Tibial artery (tissue), 4 donors: ENCODE measurements around the gene TUBA8.

Source experiments
- DNase-seq, 2 donors: peaks; one replicate each; pipeline ENCODE4 v3.0.0-alpha.2; 2019
- H3K27ac ChIP-seq, 2 donors: fragments of 200-600 bp; sonication (generic) in 1 of 2; 1 replicate in 1 of 2; 2 replicates in 1 of 2; pipeline ENCODE4 v1.5.1; 2018 to 2019; ENCODE audit warnings: mild to moderate bottlenecking in 1 of 2
- H3K27me3 ChIP-seq, 2 donors: fragments of 200-600 bp; sonication (generic) in 1 of 2; one replicate each; pipeline versions ENCODE4 v1.5.1 to v1.6.0; 2016 to 2019
- H3K36me3 ChIP-seq, 3 donors: fragments of 200-600 bp; sonication (generic) in 2 of 3; one replicate each; pipeline ENCODE4 v1.5.1; 2016 to 2019; ENCODE audit warnings: mild to moderate bottlenecking in 2 of 3
- H3K4me1 ChIP-seq, 4 donors: fragments of 200-600 bp; sonication (generic) in 2 of 4; 1 replicate in 3 of 4; 2 replicates in 1 of 4; pipeline ENCODE4 v1.5.1; 2016 to 2019
- H3K4me3 ChIP-seq, 2 donors: fragments of 200-600 bp; sonication (generic) in 1 of 2; 1 replicate in 1 of 2; 2 replicates in 1 of 2; pipeline ENCODE4 v1.5.1; 2018 to 2019; ENCODE audit warnings: mild to moderate bottlenecking in 2 of 2
- H3K9me3 ChIP-seq, 3 donors: fragments of 200-600 bp; sonication (generic) in 1 of 3; one replicate each; pipeline ENCODE4 v1.5.1; 2016 to 2019
- intact Hi-C: fragments of 100-400 bp; cut with DNase I; formaldehyde crosslinking; loops from one replicate; pipeline ENCODE4 v1.15.0; 2023; ENCODE audit warnings: low total_unique reads
- TF ChIP-seq, protein P1 (sequence below), 2 experiments: fragments of 200-600 bp in 1 of 2; fragments of 450-650 bp in 1 of 2; IDR thresholded peaks; one replicate each; pipeline ENCODE4 v1.5.1; 2017 to 2019; ENCODE audit warnings: antibody characterized with exemption in 2 of 2, mild to moderate bottlenecking in 1 of 2, moderate library complexity in 1 of 2

Gene TUBA8

GRCh38 chr22:18075101-18075719 is 35.4 kb upstream of the TUBA8 start:
- H3K27ac ChIP-seq: peak overlapping the region; percentile 74 to 77
- peaks cover 6 to 37% (median 31%) of the 10 kb centered on the region in 4 donors for H3K4me1 ChIP-seq
- TF ChIP-seq, protein P1, sequence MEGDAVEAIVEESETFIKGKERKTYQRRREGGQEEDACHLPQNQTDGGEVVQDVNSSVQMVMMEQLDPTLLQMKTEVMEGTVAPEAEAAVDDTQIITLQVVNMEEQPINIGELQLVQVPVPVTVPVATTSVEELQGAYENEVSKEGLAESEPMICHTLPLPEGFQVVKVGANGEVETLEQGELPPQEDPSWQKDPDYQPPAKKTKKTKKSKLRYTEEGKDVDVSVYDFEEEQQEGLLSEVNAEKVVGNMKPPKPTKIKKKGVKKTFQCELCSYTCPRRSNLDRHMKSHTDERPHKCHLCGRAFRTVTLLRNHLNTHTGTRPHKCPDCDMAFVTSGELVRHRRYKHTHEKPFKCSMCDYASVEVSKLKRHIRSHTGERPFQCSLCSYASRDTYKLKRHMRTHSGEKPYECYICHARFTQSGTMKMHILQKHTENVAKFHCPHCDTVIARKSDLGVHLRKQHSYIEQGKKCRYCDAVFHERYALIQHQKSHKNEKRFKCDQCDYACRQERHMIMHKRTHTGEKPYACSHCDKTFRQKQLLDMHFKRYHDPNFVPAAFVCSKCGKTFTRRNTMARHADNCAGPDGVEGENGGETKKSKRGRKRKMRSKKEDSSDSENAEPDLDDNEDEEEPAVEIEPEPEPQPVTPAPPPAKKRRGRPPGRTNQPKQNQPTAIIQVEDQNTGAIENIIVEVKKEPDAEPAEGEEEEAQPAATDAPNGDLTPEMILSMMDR (IDR thresholded peaks at IDR 0.05): no peak
- H3K4me3 ChIP-seq: no peak overlapping the region
- intact Hi-C loops: loop anchor here (5.0 to 10.0 kb wide), 3 partner anchors 50 to 248 kb away; partner anchors contain the start of gene MICAL3
- H3K9me3 ChIP-seq: no peaks in the 10 kb centered on the region
- H3K36me3 ChIP-seq: peaks cover 0 to 7% (median 6%) of the 10 kb centered on the region in 3 donors
- DNase-seq: peak in 1 of 2 donors; percentile 56
- no peaks in the 10 kb centered on the region for H3K27me3 ChIP-seq

DNA sequence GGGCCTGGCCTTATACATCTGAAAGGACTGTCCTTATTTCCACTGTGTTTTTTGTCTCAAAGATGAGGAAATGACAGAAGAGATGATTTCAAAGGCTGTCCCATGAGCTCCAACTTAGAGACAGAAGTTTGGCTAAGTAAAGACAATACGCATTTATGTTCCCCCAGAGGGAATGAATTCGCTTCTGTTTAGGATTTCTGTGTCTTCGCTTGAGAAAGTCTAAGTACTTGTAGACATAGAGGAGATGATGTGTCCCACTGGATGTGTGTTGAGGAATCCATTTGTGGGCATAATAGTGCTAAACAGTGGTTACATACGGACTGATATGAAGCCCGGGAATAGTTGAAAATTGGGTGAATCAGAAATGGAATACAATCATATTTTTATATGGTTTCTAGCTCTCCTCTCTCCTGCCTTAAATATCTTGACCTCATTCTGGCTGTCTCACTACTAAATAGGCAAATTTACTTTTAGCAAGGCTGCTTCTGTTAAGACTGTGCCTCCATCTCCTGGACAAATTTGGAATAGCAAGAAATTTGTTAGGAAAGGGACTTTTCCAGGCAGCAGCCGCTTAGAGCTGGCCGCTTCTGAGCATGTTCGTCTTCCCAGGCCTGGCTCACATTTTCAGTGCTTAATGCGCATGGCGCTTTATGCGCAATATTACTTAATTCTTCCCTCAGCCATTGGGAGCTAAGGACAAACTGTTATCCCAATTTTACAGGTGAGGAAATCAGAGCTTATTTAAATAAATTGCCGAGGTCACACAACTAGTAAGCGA is 34.7 kb upstream of the TUBA8 start:
- Histone ChIP-seq H3K9me3 (no peaks in the 10 kb centered on the region), H3K4me1 (peaks cover 6 to 37% (median 31%) of the 10 kb centered on the region in 4 donors), H3K4me3 (no peak overlapping the region), H3K27ac (peak overlapping the region; percentile 74 to 77), H3K36me3 (peaks cover 6 to 14% (median 13%) of the 10 kb centered on the region in 3 donors), H3K27me3 (no peaks in the 10 kb centered on the region)
- intact Hi-C loops: loop anchor here (2.0 to 10.0 kb wide), 4 partner anchors 51 to 249 kb away; partner anchors contain the start of gene MICAL3
- DNase-seq: peak; percentile 67 to 78
- TF ChIP-seq, protein P1 (IDR thresholded peaks at IDR 0.05): peak; percentile 88 to 97

- no peak for DNase-seq
- Histone ChIP-seq H3K36me3 (peaks cover 14 to 27% (median 23%) of the 10 kb centered on the region in 3 donors), H3K4me3 (peak overlapping the region; percentile 77 to 90), H3K9me3 (no peaks in the 10 kb centered on the region), H3K4me1 (peaks cover 6 to 37% (median 31%) of the 10 kb centered on the region in 4 donors), H3K27me3 (no peaks in the 10 kb centered on the region), H3K27ac (peak overlapping the region; percentile 74 to 77)
- TF ChIP-seq, protein P1 (IDR thresholded peaks at IDR 0.05): no peak
- intact Hi-C loops: loop anchor here (2.0 to 10.0 kb wide), 4 partner anchors 52 to 250 kb away; partner anchors contain the start of gene MICAL3
Observed at GRCh38 chr22:18077087-18077638, 33.4 kb upstream of the TUBA8 start.

GRCh38 chr22:18077639-18078328 is 32.8 kb upstream of the TUBA8 start, which contains the start of gene PEX26:
Gene PEX26, plus strand, starts transcription at chr22:18077990. Its CDS starts 387 bp downstream, at chr22:18078377.
- peaks cover 6 to 37% (median 31%) of the 10 kb centered on the region in 4 donors for H3K4me1 ChIP-seq
- no peaks in the 10 kb centered on the region for H3K27me3 ChIP-seq
- DNase-seq: peak; percentile 96 to 97
- intact Hi-C loops: loop anchor here (2.0 to 10.0 kb wide), 4 partner anchors 53 to 250 kb away; partner anchors contain the start of gene MICAL3
- H3K9me3 ChIP-seq: no peaks in the 10 kb centered on the region
- H3K27ac ChIP-seq: peak within 1 kb of the TSS; percentile 74 to 77
- peak within 1 kb of the TSS; percentile 77 to 90 for H3K4me3 ChIP-seq
- TF ChIP-seq, protein P1 (IDR thresholded peaks at IDR 0.05): no peak
- H3K36me3 ChIP-seq: peaks cover 15 to 33% (median 30%) of the 10 kb centered on the region in 3 donors
